Mucosa of descending colon (tissue), 3 donors: ENCODE data around the gene RXFP2. TPM values are rescaled to one million over a fixed set of nuclear protein-coding genes. Genes with fewer than 3 reads are reported as not detected.

Experiments
- ATAC-seq: fragments of 200-7000 bp; cut with Tn5 transposase; one replicate; pipeline ENCODE4 v1.9.1; 2020; ENCODE audit warnings: mild to moderate bottlenecking, moderate library complexity
- DNase-seq, 3 donors: peaks; one replicate each; pipeline ENCODE4 v3.0.0-alpha.2; 2020
- H3K36me3 ChIP-seq: fragments of 200-600 bp; one replicate; pipeline ENCODE4 v1.8.0; 2021; ENCODE audit warnings: low read depth, mild to moderate bottlenecking
- H3K4me1 ChIP-seq: fragments of 200-600 bp; one replicate; pipeline ENCODE4 v1.8.0; 2021; ENCODE audit warnings: low read depth, mild to moderate bottlenecking
- H3K4me3 ChIP-seq: fragments of 200-600 bp; one replicate; pipeline ENCODE4 v1.8.0; 2021; ENCODE audit warnings: mild to moderate bottlenecking
- H3K9me3 ChIP-seq: fragments of 200-600 bp; one replicate; pipeline ENCODE4 v1.8.0; 2021; ENCODE audit warnings: mild to moderate bottlenecking
- CTCF ChIP-seq: fragments of 200-600 bp; IDR thresholded peaks from one replicate; pipeline ENCODE4 v1.8.0; 2022; ENCODE audit warnings: antibody characterized with exemption, mild to moderate bottlenecking
- intact Hi-C, 2 donors: fragments of 100-400 bp; cut with DNase I in 1 of 2; cut with micrococcal nuclease in 1 of 2; formaldehyde crosslinking; loops; one replicate each; pipeline versions ENCODE4 v1.11.0 to v1.11.1; 2022; cut with DNase I, micrococcal nuclease
- total RNA-seq, 3 donors: library from RNA; stranded (reverse); fragmentation: NEBNext Ultra II Directional in 2 of 3; extraction: Animal tissue kit (Norgen Biotek cat#: 25700) in 2 of 3; gene quantifications; one replicate each; pipeline versions ENCODE4 v1.2.1 to v1.2.4, GENCODE V29; 2021 to 2023
- donor health status: DM: no; HTN: no; CAD: no; lungs with moderate emphysema.
- donor health status: DM: no; HTN: no; CAD: no.
- donor health status: DM: no; HTN: yes; CAD: no.

RXFP2 gene
- total RNA-seq, 3 donors from 2014 or later, result not detected

- ATAC-seq (peak; percentile 99), DNase-seq (peak; percentile 86 to 90 (median 87))
- H3K36me3 ChIP-seq, result no peaks in the 10 kb centered on the region
- H3K4me1 ChIP-seq, result no peaks in the 10 kb centered on the region
- intact Hi-C loops, result no loop called here
- peak overlapping the region; percentile 24 for H3K4me3 ChIP-seq
- TF ChIP-seq CTCF, result no peak
- H3K9me3 ChIP-seq, result no peaks in the 10 kb centered on the region
Observed at GRCh38 chr13:31846182-31846938, 107.0 kb downstream of the RXFP2 start.

- no peak for DNase-seq
- intact Hi-C loops, result no loop called here
Observed at GRCh38 chr13:31846961-31847752, 107.8 kb downstream of the RXFP2 start.

GRCh38 chr13:31848621-31849020, 109.3 kb downstream of the RXFP2 start:
- H3K4me3 ChIP-seq, result no peak overlapping the region
- TF ChIP-seq CTCF, result no peak
- no peak for DNase-seq
- intact Hi-C loops, result no loop called here
- no peaks in the 10 kb centered on the region for H3K36me3 ChIP-seq
- no peaks in the 10 kb centered on the region for H3K9me3 ChIP-seq
- ATAC-seq, result no peak
- H3K4me1 ChIP-seq, result no peaks in the 10 kb centered on the region

More at GRCh38 chr13:31846961-31847752, 107.8 kb downstream of the RXFP2 start:
- no peak for TF ChIP-seq CTCF
- no peaks in the 10 kb centered on the region for H3K4me1 ChIP-seq
- H3K36me3 ChIP-seq, result no peaks in the 10 kb centered on the region
- ATAC-seq, result peak; percentile 27
- H3K4me3 ChIP-seq, result peak overlapping the region; percentile 24
- no peaks in the 10 kb centered on the region for H3K9me3 ChIP-seq

- ATAC-seq (no peak), DNase-seq (no peak)
- Histone ChIP-seq H3K9me3 (no peaks in the 10 kb centered on the region), H3K4me1 (no peaks in the 10 kb centered on the region), H3K4me3 (no peak overlapping the region), H3K36me3 (no peaks in the 10 kb centered on the region)
- TF ChIP-seq CTCF, result no peak
- intact Hi-C loops, result no loop called here
Observed at GRCh38 chr13:31849206-31849605, 109.9 kb downstream of the RXFP2 start.

- ATAC-seq (no peak), DNase-seq (no peak)
- H3K4me3 ChIP-seq, result no peak overlapping the region
- no peak for TF ChIP-seq CTCF
- H3K9me3 ChIP-seq, result no peaks in the 10 kb centered on the region
- intact Hi-C loops, result no loop called here
- no peaks in the 10 kb centered on the region for H3K4me1 ChIP-seq
- H3K36me3 ChIP-seq, result no peaks in the 10 kb centered on the region
Observed at GRCh38 chr13:31850041-31850555, 110.8 kb downstream of the RXFP2 start.
